K562 (cell line): ENCODE data around the gene PTPRG. TPM values are rescaled to one million over a fixed set of nuclear protein-coding genes. Genes with fewer than 3 reads are reported as not detected.

Experiments
- ATAC-seq: fragments of 200-7000 bp; cut with Tn5 transposase; 3 replicates; pipeline ENCODE4 v1.9.1; 2020; ENCODE audit warnings: moderate library complexity
- BruUV-seq: library from RNA; stranded (reverse); fragments of 400-500 nt; replicated peaks from 2 replicates; lab custom pipeline; 2021; lab: Mats Ljungman, UMichigan
- CTCF ChIA-PET: fragments of 300-600 bp; formaldehyde crosslinking; extraction: SDS; loops from one replicate; lab custom pipeline; 2021; ENCODE audit warnings: low intra/inter-chr PET ratio; lab: Yijun Ruan, JAX
- POLR2A ChIA-PET: fragments of 300-600, 350-650 bp; sonication (Branson Sonifier 250); formaldehyde crosslinking; extraction: SDS; loops from one replicate; lab custom pipeline; 2021; ENCODE audit warnings: antibody characterized with exemption, inconsistent platforms; lab: Yijun Ruan, JAX
- DNase-seq, 4 experiments: peaks; one replicate each; pipeline versions ENCODE4 v3.0.0 to v3.0.0-alpha.2; 2011 to 2018; ENCODE audit warnings: low spot score in 3 of 4, mixed read lengths in 3 of 4; ENCODE audit errors: extremely low read depth in 1 of 4
- FAIRE-seq: peaks from 2 replicates; lab custom pipeline; 2011; peaks lifted over from hg19 to GRCh38; lab: Jason Lieb, UNC
- H2AFZ ChIP-seq: 2 replicates; pipeline ENCODE4 v1.6.0; 2011; ENCODE audit warnings: low read depth, low read length, control low read depth, inconsistent platforms
- H3K27ac ChIP-seq: fragments of 200-600 bp; 3 replicates; pipeline ENCODE4 v1.8.0; 2011; ENCODE audit warnings: low read depth, mild to moderate bottlenecking, control low read depth, inconsistent platforms, low read length, moderate library complexity, mixed read lengths; ENCODE audit errors: extremely low read depth
- H3K27me3 ChIP-seq, 2 experiments: fragments of 300-600 bp in 1 of 2; 2 replicates in 1 of 2; 3 replicates in 1 of 2; pipeline versions ENCODE4 v1.6.0 to v1.8.0; 2011; ENCODE audit warnings: inconsistent platforms in 2 of 2, low read length in 2 of 2, mild to moderate bottlenecking in 1 of 2, mixed read lengths in 1 of 2, moderate library complexity in 1 of 2; ENCODE audit not compliant: control insufficient read depth in 2 of 2, insufficient read depth in 2 of 2
- H3K36me3 ChIP-seq: fragments of 300-600 bp; 3 replicates; pipeline ENCODE4 v1.8.0; 2011; ENCODE audit warnings: mild to moderate bottlenecking, low read length, inconsistent platforms; ENCODE audit not compliant: control insufficient read depth, insufficient read depth
- H3K4me1 ChIP-seq, 2 experiments: fragments of 200-600 bp in 1 of 2; replicated peaks in 1 of 2; 2 replicates in 1 of 2; 3 replicates in 1 of 2; pipeline versions ENCODE4 v1.5.1 to v1.8.0; 2011; ENCODE audit warnings: inconsistent platforms in 2 of 2, low read length in 2 of 2, mild to moderate bottlenecking in 1 of 2, mixed read lengths in 1 of 2, moderate library complexity in 1 of 2; ENCODE audit not compliant: control insufficient read depth in 2 of 2, insufficient read depth in 2 of 2
- H3K4me2 ChIP-seq: 2 replicates; pipeline ENCODE4 v1.6.1; 2011; ENCODE audit warnings: low read length, control low read depth, inconsistent platforms, mixed read lengths; ENCODE audit not compliant: insufficient read depth
- H3K4me3 ChIP-seq: fragments of 200-600 bp; sonication (generic), shearing (Covaris generic); 2 replicates; pipeline ENCODE4 v1.5.1; 2016; ENCODE audit warnings: control low read depth, inconsistent platforms
- H3K79me2 ChIP-seq: fragments of 200-600 bp; 3 replicates; pipeline ENCODE4 v1.8.0; 2011; ENCODE audit warnings: low read length, inconsistent platforms; ENCODE audit not compliant: control insufficient read depth, insufficient read depth
- H3K9ac ChIP-seq, 2 experiments: 2 replicates each; pipeline versions ENCODE4 v1.6.0 to v1.6.1; 2011; ENCODE audit warnings: low read depth in 2 of 2, low read length in 2 of 2, control low read depth in 1 of 2, inconsistent platforms in 1 of 2, mild to moderate bottlenecking in 1 of 2, mixed read lengths in 1 of 2; ENCODE audit not compliant: insufficient read depth in 1 of 2
- H3K9me1 ChIP-seq: one replicate; pipeline ENCODE4 v1.6.0; 2011; ENCODE audit warnings: inconsistent platforms, mild to moderate bottlenecking, low read length, moderate library complexity; ENCODE audit not compliant: control insufficient read depth, insufficient read depth
- H3K9me3 ChIP-seq: replicated peaks from 2 replicates; pipeline ENCODE4 v1.5.1; 2011; ENCODE audit warnings: low read depth, low read length, inconsistent platforms; ENCODE audit not compliant: control insufficient read depth, insufficient read depth
- H4K20me1 ChIP-seq: replicated peaks from 2 replicates; pipeline ENCODE4 v1.6.1; 2011; ENCODE audit warnings: low read length, inconsistent platforms, mixed read lengths; ENCODE audit not compliant: control insufficient read depth, insufficient read depth
- ARHGAP35 ChIP-seq: fragments of 450-650 bp; IDR thresholded peaks from 2 replicates; pipeline ENCODE4 v1.6.1; 2018; ENCODE audit not compliant: partially characterized antibody
- CHD2 ChIP-seq: IDR thresholded peaks from 2 replicates; pipeline ENCODE4 v1.6.1; 2011; ENCODE audit warnings: low read depth, low read length
- KAT2B ChIP-seq: IDR thresholded peaks from one replicate; pipeline ENCODE4 v1.6.1; 2012; ENCODE audit warnings: low read depth, mild to moderate bottlenecking, control low read depth, inconsistent platforms, low read length, moderate library complexity
- NR2F6 ChIP-seq: fragments of 450-650 bp; formaldehyde crosslinking; IDR thresholded peaks from 2 replicates; pipeline ENCODE4 v1.4.0; 2020; ENCODE audit warnings: mild to moderate bottlenecking
- RREB1 ChIP-seq: fragments of 250-450 bp; sonication (Bioruptor Pico); IDR thresholded peaks from 2 replicates; pipeline ENCODE4 v1.4.0; 2020
- ZNF253 ChIP-seq: fragments of 250-450 bp; sonication (Bioruptor Pico); conservative IDR thresholded peaks from 2 replicates; pipeline ENCODE4 v1.6.1; 2021; ENCODE audit warnings: mild to moderate bottlenecking
- WGBS: fragments of 100-300 bp; shearing (Covaris generic); methylation state at CpG from one replicate; pipeline ENCODE4 v1.1.6; 2016; ENCODE audit warnings: low coverage, mixed read lengths; ENCODE audit not compliant: insufficient coverage; ENCODE audit errors: missing lambda C conversion rate; 5-methylcytosine and 5-hydroxymethylcytosine counted together
- in situ Hi-C: fragments of 300-500 bp; cut with MboI; formaldehyde crosslinking; loops from 4 replicates; pipeline ENCODE4 v1.15.0; 2018; ENCODE audit warnings: inconsistent platforms, mixed read lengths
- intact Hi-C: fragments of 100-400 bp; cut with micrococcal nuclease; formaldehyde crosslinking; loops from 2 replicates; pipeline ENCODE4 v1.14.2; 2022
- polyA plus RNA-seq, 8 experiments: library from polyadenylated mRNA; depleted of rRNA in 4 of 8; stranded (reverse) in 5 of 8; unstranded in 3 of 8; fragments of >200 nt; fragmentation: Nextera tagmentation in 2 of 8; fragmentation: Illumina TruSeq in 1 of 8; extraction: Ambion mirVana in 2 of 8; extraction: Trizol in 1 of 8; gene quantifications; 2 replicates each; pipeline versions ENCODE4 v1.2.1 to v1.2.3, GENCODE V29; 2011 to 2014; ENCODE audit warnings: inconsistent platforms in 1 of 8, missing spikeins in 1 of 8
- total RNA-seq, 7 experiments: library from RNA; depleted of rRNA in 6 of 7; stranded (reverse); fragments of >200 nt in 6 of 7; fragmentation: Illumina TruSeq in 2 of 7; extraction: Trizol in 2 of 7; gene quantifications; 2 replicates each; pipeline versions ENCODE4 v1.2.1 to v1.2.3, GENCODE V29; 2011 to 2021; ENCODE audit warnings: low replicate concordance in 1 of 7

Gene PTPRG
- total and polyA plus RNA-seq, 9 of the 15 experiments (the other 6 are each of a cell fraction or from before 2014, with no cell fraction given), result 0.16 TPM; not detected in 8

DNA sequence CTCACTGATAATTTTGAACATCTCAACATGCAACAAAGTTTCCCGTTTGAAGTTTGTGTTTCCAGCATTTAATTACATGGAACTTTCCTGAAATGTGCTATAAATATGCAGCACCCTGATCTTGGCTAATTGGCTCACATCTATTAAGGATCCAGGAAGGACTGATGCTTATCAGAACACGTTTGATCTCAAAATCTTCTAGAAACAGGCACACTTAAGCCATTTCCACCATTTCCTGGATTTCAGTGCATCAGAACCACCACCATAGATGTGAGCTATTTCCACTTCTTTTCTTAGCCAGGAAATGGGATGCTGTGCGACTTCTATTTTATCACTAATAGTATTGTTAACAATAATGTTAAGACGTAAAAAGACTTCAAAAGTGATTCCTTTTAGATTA lies 583.1 kb downstream of the PTPRG start:
- Histone ChIP-seq H3K9me3 (no peaks in the 10 kb centered on the region), H3K36me3 (no peaks in the 10 kb centered on the region), H2AFZ (no peak overlapping the region), H3K27ac (no peak overlapping the region), H3K9ac (no peak overlapping the region), H3K4me2 (no peak overlapping the region), H3K9me1 (no peaks in the 10 kb centered on the region), H3K4me3 (no peak overlapping the region), H4K20me1 (no peaks in the 10 kb centered on the region), H3K27me3 (no peaks in the 10 kb centered on the region), H3K4me1 (no peaks in the 10 kb centered on the region), H3K79me2 (no peaks in the 10 kb centered on the region)
- DNase-seq (no peak), ATAC-seq (no peak), FAIRE-seq (no peak)
- CTCF ChIA-PET, result no interaction called here
- intact Hi-C loops (no loop called here), in situ Hi-C loops (no loop called here)
- POLR2A ChIA-PET, result no interaction called here
- 0% methylated on average over 4 of the region's 4 CpGs for WGBS
- BruUV-seq, result no TSS peak
- TF ChIP-seq RREB1 (CRISPR knock-in tag) (no peak), ZNF253 (no peak), CHD2 (no peak), NR2F6 (CRISPR knock-in tag) (no peak), KAT2B (no peak), ARHGAP35 (no peak)
